BLaER1 treated with 17β-estradiol and CSF1 and Interleukin-3, amounts not matched to agents 10 nM and 100 nM (cell line): ENCODE results near the gene FAM200C.

Source experiments
- H3K27ac ChIP-seq, 11 experiments: shearing (Covaris generic); formaldehyde crosslinking; 2 replicates each; pipeline ENCODE4 v1.8.1; 2022
- H3K27me3 ChIP-seq, 11 experiments: shearing (Covaris generic); formaldehyde crosslinking; 2 replicates each; pipeline ENCODE4 v1.8.1; 2022
- H3K36me3 ChIP-seq, 11 experiments: shearing (Covaris generic); formaldehyde crosslinking; 2 replicates each; pipeline ENCODE4 v1.8.1; 2022
- H3K4me1 ChIP-seq, 10 experiments: shearing (Covaris generic); formaldehyde crosslinking; 2 replicates each; pipeline ENCODE4 v1.8.1; 2022
- H3K4me2 ChIP-seq, 11 experiments: shearing (Covaris generic); formaldehyde crosslinking; 2 replicates each; pipeline ENCODE4 v1.8.1; 2022
- H3K4me3 ChIP-seq, 10 experiments: shearing (Covaris generic); formaldehyde crosslinking; 2 replicates each; pipeline ENCODE4 v1.8.1; 2022
- H3K9ac ChIP-seq, 11 experiments: shearing (Covaris generic); formaldehyde crosslinking; 2 replicates each; pipeline ENCODE4 v1.8.1; 2022
- H3K9me3 ChIP-seq, 11 experiments: shearing (Covaris generic); formaldehyde crosslinking; replicated peaks in 1 of 11; 2 replicates each; pipeline ENCODE4 v1.8.1; 2022
- H4K20me1 ChIP-seq, 11 experiments: shearing (Covaris generic); formaldehyde crosslinking; 2 replicates each; pipeline ENCODE4 v1.8.1; 2022
- Cebpa-rat ChIP-seq, 11 experiments: shearing (Covaris generic); IDR thresholded peaks; 2 replicates each; pipeline ENCODE4 v1.8.1; 2022

FAM200C gene

GRCh38 chr5:160367885-160368284 lies 32.0 kb downstream of the FAM200C start:
- H4K20me1 ChIP-seq: no peaks in the 10 kb centered on the region
- H3K4me1 ChIP-seq: no peaks in the 10 kb centered on the region
- H3K9me3 ChIP-seq: peaks cover 0 to 14% (median 6%) of the 10 kb centered on the region in 11 experiments; a peak in 11 of 22 replicates
- no peak overlapping the region for H3K4me3 ChIP-seq
- no peak overlapping the region for H3K4me2 ChIP-seq
- H3K36me3 ChIP-seq: no peaks in the 10 kb centered on the region
- no peak overlapping the region for H3K27ac ChIP-seq
- H3K9ac ChIP-seq: no peak overlapping the region
- peaks cover 20 to 40% (median 32%) of the 10 kb centered on the region in 11 experiments for H3K27me3 ChIP-seq
- no peak for TF ChIP-seq Cebpa-rat (IDR thresholded peaks at IDR 0.05)

GRCh38 chr5:160367261-160367660 lies 32.6 kb downstream of the FAM200C start:
- Histone ChIP-seq H3K4me2 (no peak overlapping the region), H3K27me3 (peaks cover 20 to 37% (median 32%) of the 10 kb centered on the region in 11 experiments), H3K36me3 (no peaks in the 10 kb centered on the region), H3K4me1 (no peaks in the 10 kb centered on the region), H4K20me1 (no peaks in the 10 kb centered on the region), H3K9ac (no peak overlapping the region), H3K9me3 (peaks cover 0 to 14% (median 6%) of the 10 kb centered on the region in 11 experiments; a peak in 11 of 22 replicates), H3K4me3 (no peak overlapping the region), H3K27ac (no peak overlapping the region)
- TF ChIP-seq Cebpa-rat (IDR thresholded peaks at IDR 0.05): no peak

GRCh38 chr5:160366230-160366629 lies 33.6 kb downstream of the FAM200C start:
- Histone ChIP-seq H3K9ac (no peak overlapping the region), H4K20me1 (no peaks in the 10 kb centered on the region), H3K9me3 (peaks cover 0 to 14% (median 6%) of the 10 kb centered on the region in 11 experiments; a peak in 11 of 22 replicates), H3K36me3 (no peaks in the 10 kb centered on the region), H3K27ac (no peak overlapping the region), H3K27me3 (peaks cover 20 to 30% (median 27%) of the 10 kb centered on the region in 11 experiments), H3K4me2 (no peak overlapping the region), H3K4me1 (no peaks in the 10 kb centered on the region), H3K4me3 (no peak overlapping the region)
- TF ChIP-seq Cebpa-rat (IDR thresholded peaks at IDR 0.05): no peak

DNA sequence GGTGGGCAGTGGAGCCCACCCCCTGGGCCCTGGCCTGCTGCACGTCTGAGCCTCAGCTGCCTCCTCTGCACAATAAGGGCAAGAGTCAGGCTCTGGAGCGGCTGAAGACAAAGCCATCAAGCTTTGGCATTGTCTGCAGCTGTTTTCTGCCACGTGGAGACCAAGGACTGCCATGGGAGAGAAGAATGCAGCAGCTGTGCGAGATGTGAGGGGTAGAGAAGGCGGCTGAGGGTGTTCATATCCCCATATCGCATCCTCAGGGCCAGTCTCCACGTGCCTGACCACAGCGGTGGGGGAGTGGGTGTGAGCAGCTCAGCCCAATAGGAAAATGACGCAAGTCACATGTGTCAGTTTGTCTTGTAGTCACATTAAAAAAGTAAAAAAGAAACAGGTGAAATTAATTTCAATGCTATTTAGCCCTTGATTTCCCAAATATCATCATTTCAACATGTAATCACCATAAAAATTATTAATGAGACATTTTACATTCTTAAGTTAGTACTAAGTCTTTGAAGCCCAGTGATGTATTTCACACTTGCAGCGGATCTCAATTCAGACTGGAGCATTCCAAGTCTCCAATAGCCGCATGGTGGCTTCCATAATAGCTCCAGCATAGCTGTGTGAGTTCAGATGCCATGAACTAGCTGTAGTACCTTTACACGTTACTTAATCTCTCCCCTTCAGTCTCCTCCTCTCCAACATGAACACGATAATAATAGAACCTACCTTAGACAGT lies 36.0 kb downstream of the FAM200C start:
- no peak overlapping the region for H3K4me3 ChIP-seq
- no peaks in the 10 kb centered on the region for H3K4me1 ChIP-seq
- no peak overlapping the region for H3K9ac ChIP-seq
- no peak overlapping the region for H3K27ac ChIP-seq
- H3K9me3 ChIP-seq: peaks cover 0 to 4% (median 0%) of the 10 kb centered on the region in 11 experiments; a peak in 1 of 22 replicates
- H4K20me1 ChIP-seq: no peaks in the 10 kb centered on the region
- H3K4me2 ChIP-seq: no peak overlapping the region
- no peak for TF ChIP-seq Cebpa-rat (IDR thresholded peaks at IDR 0.05)
- H3K36me3 ChIP-seq: no peaks in the 10 kb centered on the region
- H3K27me3 ChIP-seq: peaks cover 0 to 6% (median 3%) of the 10 kb centered on the region in 11 experiments; a peak in 10 of 22 replicates

DNA sequence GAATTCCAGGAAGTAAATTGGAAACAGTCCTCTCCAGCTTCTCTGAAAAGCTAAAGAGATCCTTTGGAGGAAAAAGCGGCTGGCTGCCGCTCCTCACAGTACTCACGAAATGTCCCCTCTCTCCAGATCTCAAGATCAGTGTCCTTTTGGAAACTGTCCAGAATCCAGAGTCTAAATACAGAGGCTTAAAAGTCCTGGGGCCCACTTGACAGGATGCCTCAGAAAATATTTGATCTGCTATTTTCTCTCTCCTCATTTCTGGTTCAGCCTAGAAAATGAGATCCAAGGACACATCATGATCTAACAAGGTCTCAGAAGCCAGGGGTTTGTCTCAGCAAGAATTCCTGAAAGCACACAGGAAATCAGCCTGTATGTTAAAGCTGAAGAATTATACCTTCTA lies 36.6 kb downstream of the FAM200C start:
- H3K4me3 ChIP-seq: no peak overlapping the region
- no peak overlapping the region for H3K4me2 ChIP-seq
- no peaks in the 10 kb centered on the region for H3K9me3 ChIP-seq
- H3K36me3 ChIP-seq: no peaks in the 10 kb centered on the region
- H3K27me3 ChIP-seq: no peaks in the 10 kb centered on the region
- TF ChIP-seq Cebpa-rat (IDR thresholded peaks at IDR 0.05): no peak
- no peak overlapping the region for H3K9ac ChIP-seq
- H4K20me1 ChIP-seq: no peaks in the 10 kb centered on the region
- H3K4me1 ChIP-seq: no peaks in the 10 kb centered on the region
- no peak overlapping the region for H3K27ac ChIP-seq

GRCh38 chr5:160361624-160362228 lies 38.1 kb downstream of the FAM200C start:
- Histone ChIP-seq H3K4me1 (no peaks in the 10 kb centered on the region), H3K4me2 (no peak overlapping the region), H3K4me3 (no peak overlapping the region), H4K20me1 (no peaks in the 10 kb centered on the region), H3K9me3 (no peaks in the 10 kb centered on the region), H3K36me3 (no peaks in the 10 kb centered on the region), H3K27me3 (no peaks in the 10 kb centered on the region), H3K27ac (no peak overlapping the region), H3K9ac (no peak overlapping the region)
- no peak for TF ChIP-seq Cebpa-rat (IDR thresholded peaks at IDR 0.05)

DNA sequence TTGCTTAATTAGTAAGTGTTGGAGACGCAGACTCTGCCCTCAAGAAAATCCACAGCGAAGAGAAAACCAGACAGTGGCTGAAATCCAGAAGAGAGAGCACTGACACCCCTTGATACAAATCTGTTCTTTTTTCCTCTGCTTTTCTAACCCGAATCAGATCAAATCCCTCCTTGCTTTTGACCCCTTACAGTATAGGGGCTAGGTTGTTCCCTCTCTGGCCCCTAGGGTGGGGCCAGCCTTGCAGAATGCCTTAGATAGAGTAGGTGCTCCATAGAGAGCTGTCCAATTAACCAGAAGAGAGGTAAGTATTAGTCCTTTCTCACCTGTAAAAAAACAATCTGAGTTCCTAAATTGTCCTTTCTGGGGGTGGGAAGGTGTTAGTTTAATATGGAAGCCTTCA lies 39.5 kb downstream of the FAM200C start:
- no peak overlapping the region for H3K9ac ChIP-seq
- no peak for TF ChIP-seq Cebpa-rat (IDR thresholded peaks at IDR 0.05)
- H3K27me3 ChIP-seq: no peaks in the 10 kb centered on the region
- no peaks in the 10 kb centered on the region for H4K20me1 ChIP-seq
- H3K4me3 ChIP-seq: no peak overlapping the region
- H3K27ac ChIP-seq: no peak overlapping the region
- H3K4me1 ChIP-seq: no peaks in the 10 kb centered on the region
- no peaks in the 10 kb centered on the region for H3K36me3 ChIP-seq
- H3K4me2 ChIP-seq: no peak overlapping the region
- H3K9me3 ChIP-seq: no peaks in the 10 kb centered on the region

DNA sequence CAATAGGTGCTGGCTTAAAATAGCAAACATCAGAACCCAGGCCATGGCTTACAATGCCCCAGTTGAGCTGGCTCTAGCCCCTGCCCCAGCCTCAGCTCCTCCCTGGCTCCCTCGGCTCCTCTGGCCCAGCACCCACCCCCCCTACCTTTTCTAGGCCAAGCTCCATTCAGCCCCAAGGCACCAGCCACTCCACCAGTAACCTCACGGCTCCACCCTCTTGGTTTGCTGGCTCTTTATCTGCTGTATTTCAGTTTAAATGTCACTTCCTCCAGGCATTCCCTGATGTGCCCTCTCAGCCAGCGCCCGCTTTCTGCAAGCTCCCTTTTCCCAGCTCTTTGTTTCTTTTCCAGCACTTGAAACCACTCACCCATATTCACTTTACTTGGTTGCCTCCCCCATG lies 40.0 kb downstream of the FAM200C start:
- Histone ChIP-seq H3K27ac (no peak overlapping the region), H3K36me3 (no peaks in the 10 kb centered on the region), H3K4me1 (no peaks in the 10 kb centered on the region), H3K4me2 (no peak overlapping the region), H3K9ac (no peak overlapping the region), H3K9me3 (no peaks in the 10 kb centered on the region), H3K27me3 (no peaks in the 10 kb centered on the region), H4K20me1 (no peaks in the 10 kb centered on the region), H3K4me3 (no peak overlapping the region)
- TF ChIP-seq Cebpa-rat (IDR thresholded peaks at IDR 0.05): no peak

DNA sequence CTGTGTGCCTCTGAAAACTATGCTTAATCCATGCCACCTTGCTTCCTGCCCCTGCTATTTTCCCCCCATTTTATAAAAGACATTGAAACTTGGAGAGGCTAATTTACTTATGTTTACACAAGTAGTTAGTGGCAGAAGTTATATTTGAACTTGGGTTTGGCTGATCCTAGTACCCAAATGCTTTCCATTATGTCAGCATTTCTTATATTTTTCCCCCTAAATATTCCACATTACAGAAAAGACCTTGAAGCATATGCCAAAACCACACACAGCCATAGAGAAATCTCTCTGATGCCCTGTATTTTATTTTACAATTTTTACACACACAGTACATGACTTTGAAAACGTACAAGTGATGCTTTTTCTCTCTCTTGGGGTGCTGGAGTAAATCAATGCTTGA lies 40.6 kb downstream of the FAM200C start:
- Histone ChIP-seq H3K4me1 (no peaks in the 10 kb centered on the region), H3K9me3 (no peaks in the 10 kb centered on the region), H3K27me3 (no peaks in the 10 kb centered on the region), H3K27ac (no peak overlapping the region), H3K36me3 (no peaks in the 10 kb centered on the region), H3K9ac (no peak overlapping the region), H3K4me3 (no peak overlapping the region), H4K20me1 (no peaks in the 10 kb centered on the region), H3K4me2 (no peak overlapping the region)
- TF ChIP-seq Cebpa-rat (IDR thresholded peaks at IDR 0.05): no peak
